ENCODE data around the gene NCR2. TPM values are rescaled to one million over a fixed set of nuclear protein-coding genes. Genes with fewer than 3 reads are reported as not detected.

Gene NCR2
- total RNA-seq, 2 donors from 2014 or later: not detected

- Histone ChIP-seq H3K9ac (ENCODE audit: extremely low read depth, low read length, poor library complexity, severe bottlenecking) (no peak overlapping the region), H3K27ac (ENCODE audit: low read depth, low read length) (no peak overlapping the region), H3K4me3 (ENCODE audit: low read length) (no peak overlapping the region), H3K36me3 (ENCODE audit: control insufficient read depth, insufficient read depth, low read length) (no peaks in the 10 kb centered on the region), H3K9me3 (ENCODE audit: control insufficient read depth, low read length) (no peaks in the 10 kb centered on the region), H3K27me3 (ENCODE audit: control insufficient read depth, insufficient read depth, low read length, poor library complexity, severe bottlenecking) (peaks cover 20% of the 10 kb centered on the region), H3K4me1 (ENCODE audit: control insufficient read depth, insufficient read depth, low read length) (no peaks in the 10 kb centered on the region)
- H3K27me3 Mint-ChIP-seq (ENCODE audit: insufficient read depth): peaks cover 9% of the 10 kb centered on the region
- WGBS, 2 experiments (ENCODE audit: insufficient coverage in 1 of 2, insufficient read length in 1 of 2): 88% methylated on average over 1 of the region's 2 CpGs; no CpG with 5 or more reads in 1 of the 2 experiments
- no peak overlapping the region for H3K4me3 Mint-ChIP-seq
- TF ChIP-seq CTCF (conservative IDR thresholded peaks at IDR 0.05): no peak
- no peaks in the 10 kb centered on the region for H3K9me3 Mint-ChIP-seq
- H3K27ac Mint-ChIP-seq: no peak overlapping the region
- H3K36me3 Mint-ChIP-seq (ENCODE audit: low read depth): no peaks in the 10 kb centered on the region
- DNase-seq: no peak
- H3K4me1 Mint-ChIP-seq: no peaks in the 10 kb centered on the region
Measured at GRCh38 chr6:41327177-41327576, 8.2 kb upstream of the NCR2 start.

- H3K36me3 Mint-ChIP-seq (ENCODE audit: low read depth): no peaks in the 10 kb centered on the region
- no peaks in the 10 kb centered on the region for H3K9me3 Mint-ChIP-seq
- H3K4me1 Mint-ChIP-seq: no peaks in the 10 kb centered on the region
- Histone ChIP-seq H3K9me3 (ENCODE audit: control insufficient read depth, low read length) (no peaks in the 10 kb centered on the region), H3K4me1 (ENCODE audit: control insufficient read depth, insufficient read depth, low read length) (no peaks in the 10 kb centered on the region), H3K4me3 (ENCODE audit: low read length) (no peak overlapping the region), H3K36me3 (ENCODE audit: control insufficient read depth, insufficient read depth, low read length) (no peaks in the 10 kb centered on the region), H3K27ac (ENCODE audit: low read depth, low read length) (no peak overlapping the region), H3K27me3 (ENCODE audit: control insufficient read depth, insufficient read depth, low read length, poor library complexity, severe bottlenecking) (peaks cover 16% of the 10 kb centered on the region), H3K9ac (ENCODE audit: extremely low read depth, low read length, poor library complexity, severe bottlenecking) (no peak overlapping the region)
- no peak overlapping the region for H3K27ac Mint-ChIP-seq
- TF ChIP-seq CTCF (conservative IDR thresholded peaks at IDR 0.05): no peak
- WGBS, 2 experiments (ENCODE audit: insufficient coverage in 1 of 2, insufficient read length in 1 of 2): 84 to 89% methylated on average over 7 to 11 of the region's 11 CpGs
- no peak for DNase-seq
- H3K27me3 Mint-ChIP-seq (ENCODE audit: insufficient read depth): peaks cover 8% of the 10 kb centered on the region
- no peak overlapping the region for H3K4me3 Mint-ChIP-seq
Measured at GRCh38 chr6:41331401-41332150, 3.8 kb upstream of the NCR2 start.

- Histone ChIP-seq H3K36me3 (ENCODE audit: control insufficient read depth, insufficient read depth, low read length) (no peaks in the 10 kb centered on the region), H3K4me3 (ENCODE audit: low read length) (no peak overlapping the region), H3K9me3 (ENCODE audit: control insufficient read depth, low read length) (no peaks in the 10 kb centered on the region), H3K27ac (ENCODE audit: low read depth, low read length) (no peak overlapping the region), H3K4me1 (ENCODE audit: control insufficient read depth, insufficient read depth, low read length) (no peaks in the 10 kb centered on the region), H3K27me3 (ENCODE audit: control insufficient read depth, insufficient read depth, low read length, poor library complexity, severe bottlenecking) (peaks cover 9% of the 10 kb centered on the region), H3K9ac (ENCODE audit: extremely low read depth, low read length, poor library complexity, severe bottlenecking) (no peak overlapping the region)
- WGBS, 2 experiments (ENCODE audit: insufficient coverage in 1 of 2, insufficient read length in 1 of 2): 87 to 92% methylated on average over 2 to 8 of the region's 8 CpGs
- Mint-ChIP-seq H3K4me1 (no peaks in the 10 kb centered on the region), H3K36me3 (ENCODE audit: low read depth) (no peaks in the 10 kb centered on the region), H3K27me3 (ENCODE audit: insufficient read depth) (peaks cover 6% of the 10 kb centered on the region), H3K4me3 (no peak overlapping the region), H3K9me3 (no peaks in the 10 kb centered on the region), H3K27ac (no peak overlapping the region)
- DNase-seq: no peak
- no peak for TF ChIP-seq CTCF (conservative IDR thresholded peaks at IDR 0.05)
Measured at GRCh38 chr6:41332241-41332640, 3.2 kb upstream of the NCR2 start.
